ENCODE results near the gene ID1. TPM values are rescaled to one million over a fixed set of nuclear protein-coding genes. Genes with fewer than 3 reads are reported as not detected.

The ID1 gene
- total and polyA plus RNA-seq, 2 of the 13 experiments (the other 11 are each of a cell fraction or from before 2014, with no cell fraction given), result 320 to 419 TPM

DNA sequence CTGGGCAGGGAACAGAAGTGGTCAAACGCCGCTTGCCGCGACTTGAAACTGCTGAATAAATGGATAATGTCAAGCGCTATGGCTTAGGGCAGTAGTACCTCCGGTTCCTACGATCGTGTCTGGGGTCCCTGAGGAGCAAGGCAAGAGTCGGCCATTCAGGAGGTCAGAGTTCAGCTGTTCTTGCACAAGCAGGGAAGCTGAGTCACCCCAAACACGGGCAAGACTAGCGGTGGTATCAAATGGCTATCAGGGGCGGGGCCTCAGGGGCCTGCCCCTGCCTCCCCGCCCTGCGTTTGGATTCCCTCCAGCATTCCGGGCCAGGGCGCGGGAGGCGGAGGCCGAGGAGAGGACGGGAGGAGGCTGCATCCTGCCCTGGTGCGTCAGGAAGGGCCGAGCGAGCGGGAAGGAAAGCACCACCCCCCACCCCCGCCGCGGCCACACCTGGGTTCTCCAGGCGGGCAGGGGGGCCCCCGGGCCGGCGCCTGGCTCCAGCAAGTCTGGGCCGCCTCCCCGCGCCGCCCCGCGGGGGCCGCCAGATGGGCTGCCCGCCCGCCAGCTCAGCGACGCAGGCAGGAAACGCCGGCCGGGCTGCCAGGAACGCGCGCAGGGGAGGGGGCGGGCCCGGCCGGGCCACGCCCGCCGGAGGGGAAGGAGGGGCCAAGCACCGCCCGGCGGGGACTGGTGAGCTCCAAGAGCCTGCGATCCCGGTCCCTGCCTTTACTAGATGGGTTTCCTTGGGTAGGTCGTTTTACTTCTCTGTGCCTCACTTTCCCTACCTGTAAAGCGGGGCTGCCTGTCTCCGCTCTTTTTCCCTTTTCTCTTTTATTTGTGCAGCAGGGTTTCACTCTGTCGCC, 32.2 kb upstream of the ID1 start (continued):
- peak; percentile 97 for TF ChIP-seq NFATC3 (CRISPR knock-in tag; IDR thresholded peaks at IDR 0.05)
- TF ChIP-seq, protein P1, sequence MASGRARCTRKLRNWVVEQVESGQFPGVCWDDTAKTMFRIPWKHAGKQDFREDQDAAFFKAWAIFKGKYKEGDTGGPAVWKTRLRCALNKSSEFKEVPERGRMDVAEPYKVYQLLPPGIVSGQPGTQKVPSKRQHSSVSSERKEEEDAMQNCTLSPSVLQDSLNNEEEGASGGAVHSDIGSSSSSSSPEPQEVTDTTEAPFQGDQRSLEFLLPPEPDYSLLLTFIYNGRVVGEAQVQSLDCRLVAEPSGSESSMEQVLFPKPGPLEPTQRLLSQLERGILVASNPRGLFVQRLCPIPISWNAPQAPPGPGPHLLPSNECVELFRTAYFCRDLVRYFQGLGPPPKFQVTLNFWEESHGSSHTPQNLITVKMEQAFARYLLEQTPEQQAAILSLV (CRISPR knock-in tag; IDR thresholded peaks at IDR 0.05; ENCODE audit: borderline replicate concordance), result peak; percentile 91
- peak; percentile 99 for TF ChIP-seq CEBPB (IDR thresholded peaks at IDR 0.05; ENCODE audit: borderline replicate concordance, low read depth, low read length)
- TF ChIP-seq ZNF350 (CRISPR knock-in tag; IDR thresholded peaks at IDR 0.05; ENCODE audit: borderline replicate concordance, low read depth), result peak; percentile 97
- TF ChIP-seq MLLT10 (CRISPR knock-in tag; IDR thresholded peaks at IDR 0.05), result peak; percentile 29; the same call in 1 of the 2 replicates
- TF ChIP-seq, protein P2, sequence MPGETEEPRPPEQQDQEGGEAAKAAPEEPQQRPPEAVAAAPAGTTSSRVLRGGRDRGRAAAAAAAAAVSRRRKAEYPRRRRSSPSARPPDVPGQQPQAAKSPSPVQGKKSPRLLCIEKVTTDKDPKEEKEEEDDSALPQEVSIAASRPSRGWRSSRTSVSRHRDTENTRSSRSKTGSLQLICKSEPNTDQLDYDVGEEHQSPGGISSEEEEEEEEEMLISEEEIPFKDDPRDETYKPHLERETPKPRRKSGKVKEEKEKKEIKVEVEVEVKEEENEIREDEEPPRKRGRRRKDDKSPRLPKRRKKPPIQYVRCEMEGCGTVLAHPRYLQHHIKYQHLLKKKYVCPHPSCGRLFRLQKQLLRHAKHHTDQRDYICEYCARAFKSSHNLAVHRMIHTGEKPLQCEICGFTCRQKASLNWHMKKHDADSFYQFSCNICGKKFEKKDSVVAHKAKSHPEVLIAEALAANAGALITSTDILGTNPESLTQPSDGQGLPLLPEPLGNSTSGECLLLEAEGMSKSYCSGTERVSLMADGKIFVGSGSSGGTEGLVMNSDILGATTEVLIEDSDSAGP (CRISPR knock-in tag; IDR thresholded peaks at IDR 0.05; ENCODE audit: borderline replicate concordance), result peak; percentile 94
- TF ChIP-seq, protein P3, sequence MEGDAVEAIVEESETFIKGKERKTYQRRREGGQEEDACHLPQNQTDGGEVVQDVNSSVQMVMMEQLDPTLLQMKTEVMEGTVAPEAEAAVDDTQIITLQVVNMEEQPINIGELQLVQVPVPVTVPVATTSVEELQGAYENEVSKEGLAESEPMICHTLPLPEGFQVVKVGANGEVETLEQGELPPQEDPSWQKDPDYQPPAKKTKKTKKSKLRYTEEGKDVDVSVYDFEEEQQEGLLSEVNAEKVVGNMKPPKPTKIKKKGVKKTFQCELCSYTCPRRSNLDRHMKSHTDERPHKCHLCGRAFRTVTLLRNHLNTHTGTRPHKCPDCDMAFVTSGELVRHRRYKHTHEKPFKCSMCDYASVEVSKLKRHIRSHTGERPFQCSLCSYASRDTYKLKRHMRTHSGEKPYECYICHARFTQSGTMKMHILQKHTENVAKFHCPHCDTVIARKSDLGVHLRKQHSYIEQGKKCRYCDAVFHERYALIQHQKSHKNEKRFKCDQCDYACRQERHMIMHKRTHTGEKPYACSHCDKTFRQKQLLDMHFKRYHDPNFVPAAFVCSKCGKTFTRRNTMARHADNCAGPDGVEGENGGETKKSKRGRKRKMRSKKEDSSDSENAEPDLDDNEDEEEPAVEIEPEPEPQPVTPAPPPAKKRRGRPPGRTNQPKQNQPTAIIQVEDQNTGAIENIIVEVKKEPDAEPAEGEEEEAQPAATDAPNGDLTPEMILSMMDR (CRISPR knock-in tag; IDR thresholded peaks at IDR 0.05), result no peak; the same call in 1 of the 2 replicates
- TF ChIP-seq, protein P4, sequence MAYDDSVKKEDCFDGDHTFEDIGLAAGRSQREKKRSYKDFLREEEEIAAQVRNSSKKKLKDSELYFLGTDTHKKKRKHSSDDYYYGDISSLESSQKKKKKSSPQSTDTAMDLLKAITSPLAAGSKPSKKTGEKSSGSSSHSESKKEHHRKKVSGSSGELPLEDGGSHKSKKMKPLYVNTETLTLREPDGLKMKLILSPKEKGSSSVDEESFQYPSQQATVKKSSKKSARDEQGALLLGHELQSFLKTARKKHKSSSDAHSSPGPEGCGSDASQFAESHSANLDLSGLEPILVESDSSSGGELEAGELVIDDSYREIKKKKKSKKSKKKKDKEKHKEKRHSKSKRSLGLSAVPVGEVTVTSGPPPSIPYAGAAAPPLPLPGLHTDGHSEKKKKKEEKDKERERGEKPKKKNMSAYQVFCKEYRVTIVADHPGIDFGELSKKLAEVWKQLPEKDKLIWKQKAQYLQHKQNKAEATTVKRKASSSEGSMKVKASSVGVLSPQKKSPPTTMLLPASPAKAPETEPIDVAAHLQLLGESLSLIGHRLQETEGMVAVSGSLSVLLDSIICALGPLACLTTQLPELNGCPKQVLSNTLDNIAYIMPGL (CRISPR knock-in tag; IDR thresholded peaks at IDR 0.05; ENCODE audit: borderline replicate concordance in 1 of 2, low read depth in 1 of 2), result peak; percentile 89 to 90; a peak in 3 of 4 replicates
- TF ChIP-seq TARDBP (CRISPR knock-in tag; IDR thresholded peaks at IDR 0.05), result peak; percentile 99
- peak; percentile 78 for TF ChIP-seq HMGXB3 (CRISPR knock-in tag; IDR thresholded peaks at IDR 0.05; ENCODE audit: borderline replicate concordance)
- TF ChIP-seq CREBL2 (CRISPR knock-in tag; IDR thresholded peaks at IDR 0.05; ENCODE audit: borderline replicate concordance), result peak; percentile 98
- peak; percentile 95 for TF ChIP-seq HDAC2 (CRISPR knock-in tag; IDR thresholded peaks at IDR 0.05)
- peak; percentile 68; the same call in 1 of the 2 replicates for TF ChIP-seq NAIF1 (CRISPR knock-in tag; IDR thresholded peaks at IDR 0.05; ENCODE audit: borderline replicate concordance)
- TF ChIP-seq CC2D1A (CRISPR knock-in tag; IDR thresholded peaks at IDR 0.05), result 0 out of 2 replicates have a peak, but pooled peaks have one; percentile 84
- peak; percentile 64; the same call in 1 of the 2 replicates for TF ChIP-seq POGZ (CRISPR knock-in tag; IDR thresholded peaks at IDR 0.05)

Data from HepG2 (cell line).